H9 (cell line): Measurements from ENCODE around the gene SLC7A5. TPM values are rescaled to one million over a fixed set of nuclear protein-coding genes. Genes with fewer than 3 reads are reported as not detected.

Experiments
- DNase-seq: peaks from one replicate; pipeline ENCODE4 v3.0.0-alpha.2; 2017
- H2AFZ ChIP-seq: one replicate; pipeline ENCODE4 v1.6.1; 2013; ENCODE audit warnings: mild to moderate bottlenecking, low read length, control low read depth, moderate library complexity
- H2AK5ac ChIP-seq: 2 replicates; pipeline ENCODE4 v1.6.1; 2013; ENCODE audit warnings: low read length, control low read depth, mixed read lengths; ENCODE audit not compliant: insufficient read length
- H2BK120ac ChIP-seq: one replicate; pipeline ENCODE4 v1.6.1; 2013; ENCODE audit warnings: low read depth, mild to moderate bottlenecking, low read length, control low read depth, inconsistent platforms; ENCODE audit not compliant: poor library complexity, severe bottlenecking
- H2BK12ac ChIP-seq: 2 replicates; pipeline ENCODE4 v1.6.1; 2013; ENCODE audit warnings: low read length, control low read depth, mixed read lengths, low read depth; ENCODE audit not compliant: insufficient read length
- H2BK15ac ChIP-seq: 2 replicates; pipeline ENCODE4 v1.6.1; 2013; ENCODE audit warnings: low read depth, low read length, control low read depth
- H2BK20ac ChIP-seq: one replicate; pipeline ENCODE4 v1.6.1; 2013; ENCODE audit warnings: low read depth, mild to moderate bottlenecking, low read length, control low read depth, inconsistent platforms; ENCODE audit not compliant: poor library complexity, severe bottlenecking
- H2BK5ac ChIP-seq: 2 replicates; pipeline ENCODE4 v1.6.1; 2013; ENCODE audit warnings: low read length, control low read depth, mixed read lengths; ENCODE audit not compliant: insufficient read length
- H3K14ac ChIP-seq: 2 replicates; pipeline ENCODE4 v1.6.1; 2013; ENCODE audit warnings: low read length, control low read depth; ENCODE audit not compliant: insufficient read depth
- H3K18ac ChIP-seq: 2 replicates; pipeline ENCODE4 v1.6.1; 2013; ENCODE audit warnings: low read depth, mild to moderate bottlenecking, mixed read lengths, low read length, control low read depth; ENCODE audit not compliant: insufficient read length
- H3K23ac ChIP-seq: 2 replicates; pipeline ENCODE4 v1.6.1; 2013; ENCODE audit warnings: low read length, control low read depth, mixed read lengths, low read depth; ENCODE audit not compliant: insufficient read length
- H3K23me2 ChIP-seq: 2 replicates; pipeline ENCODE4 v1.6.1; 2013; ENCODE audit warnings: low read depth, mild to moderate bottlenecking, mixed read lengths, low read length, control low read depth; ENCODE audit not compliant: insufficient read length, poor library complexity, severe bottlenecking
- H3K27ac ChIP-seq: 2 replicates; pipeline ENCODE4 v1.5.1; 2013; ENCODE audit warnings: low read length, control low read depth, mixed read lengths, low read depth; ENCODE audit not compliant: insufficient read length
- H3K27me3 ChIP-seq: 2 replicates; pipeline ENCODE4 v1.6.1; 2013; ENCODE audit warnings: low read length, control low read depth, inconsistent platforms; ENCODE audit not compliant: insufficient read depth
- H3K4ac ChIP-seq: 2 replicates; pipeline ENCODE4 v1.6.1; 2013; ENCODE audit warnings: low read depth, mild to moderate bottlenecking, control low read depth, inconsistent platforms, low read length, moderate library complexity
- H3K4me1 ChIP-seq: 2 replicates; pipeline ENCODE4 v1.6.1; 2013; ENCODE audit warnings: low read length, control low read depth, inconsistent platforms; ENCODE audit not compliant: insufficient read depth
- H3K4me2 ChIP-seq: 2 replicates; pipeline ENCODE4 v1.6.1; 2013; ENCODE audit warnings: low read length, control low read depth, mixed read lengths; ENCODE audit not compliant: insufficient read length, insufficient read depth
- H3K56ac ChIP-seq: 2 replicates; pipeline ENCODE4 v1.6.1; 2013; ENCODE audit warnings: low read depth, mild to moderate bottlenecking, mixed read lengths, low read length, control low read depth; ENCODE audit not compliant: insufficient read length
- H3K79me1 ChIP-seq: 2 replicates; pipeline ENCODE4 v1.6.1; 2013; ENCODE audit warnings: low read depth, mild to moderate bottlenecking, moderate library complexity, low read length, control low read depth, inconsistent platforms; ENCODE audit not compliant: insufficient read depth, poor library complexity, severe bottlenecking
- H3K79me2 ChIP-seq: 2 replicates; pipeline ENCODE4 v1.6.1; 2013; ENCODE audit warnings: low read length, control low read depth, inconsistent platforms; ENCODE audit not compliant: insufficient read depth
- H3K9ac ChIP-seq: 2 replicates; pipeline ENCODE4 v1.6.1; 2013; ENCODE audit warnings: low read length, control low read depth, mixed read lengths; ENCODE audit not compliant: insufficient read length; ENCODE audit errors: extremely low read depth
- H3K9me3 ChIP-seq: one replicate; pipeline ENCODE4 v1.6.1; 2013; ENCODE audit warnings: low read depth, low read length, inconsistent platforms; ENCODE audit not compliant: control insufficient read depth
- H3T11ph ChIP-seq: one replicate; pipeline ENCODE4 v1.6.1; 2013; ENCODE audit warnings: mild to moderate bottlenecking, low read length, control low read depth, inconsistent platforms
- H4K20me1 ChIP-seq: one replicate; pipeline ENCODE4 v1.6.1; 2013; ENCODE audit not compliant: control insufficient read depth, insufficient read length, insufficient read depth
- H4K5ac ChIP-seq: 2 replicates; pipeline ENCODE4 v1.6.1; 2013; ENCODE audit warnings: low read depth, mild to moderate bottlenecking, mixed read lengths, low read length, control low read depth; ENCODE audit not compliant: insufficient read length
- H4K8ac ChIP-seq: replicated peaks from 2 replicates; pipeline ENCODE4 v1.6.1; 2013; ENCODE audit warnings: low read length, control low read depth, mixed read lengths, low read depth; ENCODE audit not compliant: insufficient read length
- H4K91ac ChIP-seq: 2 replicates; pipeline ENCODE4 v1.6.1; 2013; ENCODE audit warnings: low read depth, mild to moderate bottlenecking, moderate library complexity, mixed read lengths, low read length, control low read depth; ENCODE audit not compliant: insufficient read length
- H3K27ac Mint-ChIP-seq, 3 experiments: 2 replicates in 2 of 3; 3 replicates in 1 of 3; pipeline ENCODE4 v1.8.0; 2020 to 2021; ENCODE audit warnings: mixed read lengths in 3 of 3, mild to moderate bottlenecking in 1 of 3, moderate library complexity in 1 of 3
- H3K27me3 Mint-ChIP-seq: 2 replicates; pipeline ENCODE4 v1.8.0; 2021; ENCODE audit warnings: low read depth, mild to moderate bottlenecking, moderate library complexity, mixed read lengths
- H3K36me3 Mint-ChIP-seq, 3 experiments: 2 replicates in 2 of 3; 3 replicates in 1 of 3; pipeline ENCODE4 v1.8.0; 2020 to 2021; ENCODE audit warnings: low read depth in 3 of 3, mixed read lengths in 3 of 3; ENCODE audit not compliant: insufficient read depth in 1 of 3
- H3K4me1 Mint-ChIP-seq, 2 experiments: 2 replicates each; pipeline ENCODE4 v1.8.0; 2020; ENCODE audit warnings: mixed read lengths in 2 of 2
- H3K4me3 Mint-ChIP-seq, 2 experiments: 2 replicates in 1 of 2; 3 replicates in 1 of 2; pipeline ENCODE4 v1.8.0; 2020 to 2021; ENCODE audit warnings: mild to moderate bottlenecking in 2 of 2, mixed read lengths in 2 of 2, moderate library complexity in 1 of 2
- H3K9me3 Mint-ChIP-seq, 2 experiments: 2 replicates in 1 of 2; 3 replicates in 1 of 2; pipeline ENCODE4 v1.8.0; 2020; ENCODE audit warnings: mild to moderate bottlenecking in 2 of 2, mixed read lengths in 2 of 2, moderate library complexity in 1 of 2
- CTCF ChIP-seq: fragments of 200-600 bp; sonication (generic); conservative IDR thresholded peaks from 3 replicates; pipeline ENCODE4 v1.8.0; 2021; ENCODE audit warnings: antibody characterized with exemption, mild to moderate bottlenecking
- WGBS: extraction: QIAGEN DNeasy Blood & Tissue Kit; methylation state at CpG from one replicate; pipeline ENCODE4 v1.1.7; 2013; ENCODE audit warnings: missing lambda C conversion rate, low lambda C conversion rate, mixed read lengths; ENCODE audit not compliant: insufficient read length; ENCODE audit errors: extremely low coverage; 5-methylcytosine and 5-hydroxymethylcytosine counted together
- total RNA-seq: library from RNA; stranded (reverse); gene quantifications from 2 replicates; pipeline ENCODE4 v1.2.1, GENCODE V29; 2021

Gene SLC7A5
- total RNA-seq, 1 experiment from 2014 or later: 217 TPM

- H3K14ac ChIP-seq: no peak overlapping the region
- no peak overlapping the region for H3K56ac ChIP-seq
- no peak overlapping the region for H4K91ac ChIP-seq
- no peak overlapping the region for H3K4ac ChIP-seq
- H4K8ac ChIP-seq: no peak overlapping the region
- no peak overlapping the region for H3K23ac ChIP-seq
- H2BK120ac ChIP-seq: no peak overlapping the region
- no peaks in the 10 kb centered on the region for H4K20me1 ChIP-seq
- no peak overlapping the region for H4K5ac ChIP-seq
- no peak for DNase-seq
- no peak overlapping the region for H2BK12ac ChIP-seq
- H3K4me1 Mint-ChIP-seq: peaks cover 6 to 7% of the 10 kb centered on the region in 2 experiments
- H3K18ac ChIP-seq: no peak overlapping the region
- H3K27me3 Mint-ChIP-seq: peaks cover 5% of the 10 kb centered on the region
- no peaks in the 10 kb centered on the region; a peak in 1 of 7 replicates for H3K36me3 Mint-ChIP-seq
- no peak overlapping the region for H2AFZ ChIP-seq
- no peak overlapping the region for H2BK15ac ChIP-seq
- H2BK5ac ChIP-seq: no peak overlapping the region
- H3K27ac ChIP-seq: no peak overlapping the region
- H3K79me1 ChIP-seq: no peaks in the 10 kb centered on the region
- peaks cover 0 to 3% of the 10 kb centered on the region in 2 experiments; a peak in 1 of 5 replicates for H3K9me3 Mint-ChIP-seq
- no CpG with 5 or more reads among the region's 16 CpGs for WGBS
- H2AK5ac ChIP-seq: no peak overlapping the region
- H3K4me2 ChIP-seq: no peak overlapping the region
- H3K4me1 ChIP-seq: no peaks in the 10 kb centered on the region
- H3K27ac Mint-ChIP-seq: no peak overlapping the region
- no peak overlapping the region for H3K9ac ChIP-seq
- H3K23me2 ChIP-seq: no peaks in the 10 kb centered on the region
- H3K9me3 ChIP-seq: no peaks in the 10 kb centered on the region
- TF ChIP-seq CTCF: no peak
- H2BK20ac ChIP-seq: no peak overlapping the region
- H3K4me3 Mint-ChIP-seq: no peak overlapping the region
- H3T11ph ChIP-seq: no peak overlapping the region
- H3K27me3 ChIP-seq: no peaks in the 10 kb centered on the region
- no peaks in the 10 kb centered on the region for H3K79me2 ChIP-seq
Measured at GRCh38 chr16:87801679-87802259, 67.5 kb downstream of the SLC7A5 start.
